Fibroblast of mammary gland (primary cell): Measurements from ENCODE around the gene CCER1.

ENCODE experiments used
- DNase-seq: peaks from one replicate; pipeline ENCODE4 v3.0.0-alpha.2; 2010; ENCODE audit warnings: low read depth
- H3K4me3 ChIP-seq: 2 replicates; pipeline ENCODE4 v1.5.1; 2011; ENCODE audit warnings: low read depth, mild to moderate bottlenecking, low read length, moderate library complexity; ENCODE audit not compliant: control insufficient read depth
- CTCF ChIP-seq: conservative IDR thresholded peaks from 2 replicates; pipeline ENCODE4 v1.5.1; 2011; ENCODE audit warnings: low read depth, low read length, inconsistent platforms; ENCODE audit not compliant: control insufficient read depth, insufficient read depth

The CCER1 gene

DNA sequence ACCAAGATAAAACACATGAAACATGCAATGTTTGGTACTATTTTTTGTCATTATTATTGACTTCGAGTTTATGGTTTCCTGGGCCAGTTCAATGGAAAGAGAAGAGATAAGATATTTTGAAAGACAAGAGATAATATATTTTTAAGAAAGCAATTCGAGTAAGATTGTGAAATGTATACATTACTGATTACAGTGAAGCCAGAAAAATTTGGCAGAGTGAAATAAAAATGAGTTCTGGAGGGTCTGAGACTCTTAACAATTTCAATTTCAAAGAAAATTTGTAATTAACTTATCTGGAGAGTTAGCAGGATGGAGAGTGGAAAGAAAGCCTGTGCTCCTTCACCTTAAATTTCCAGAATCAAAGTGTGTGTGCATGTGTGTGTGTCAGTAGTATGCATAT, 17.3 kb downstream of the CCER1 start:
- no peak for TF ChIP-seq CTCF
- no peak overlapping the region for H3K4me3 ChIP-seq
- no peak for DNase-seq

- no peak overlapping the region for H3K4me3 ChIP-seq
- DNase-seq: no peak
- TF ChIP-seq CTCF: no peak
Observed at GRCh38 chr12:90936230-90937005, 18.6 kb downstream of the CCER1 start.

DNA sequence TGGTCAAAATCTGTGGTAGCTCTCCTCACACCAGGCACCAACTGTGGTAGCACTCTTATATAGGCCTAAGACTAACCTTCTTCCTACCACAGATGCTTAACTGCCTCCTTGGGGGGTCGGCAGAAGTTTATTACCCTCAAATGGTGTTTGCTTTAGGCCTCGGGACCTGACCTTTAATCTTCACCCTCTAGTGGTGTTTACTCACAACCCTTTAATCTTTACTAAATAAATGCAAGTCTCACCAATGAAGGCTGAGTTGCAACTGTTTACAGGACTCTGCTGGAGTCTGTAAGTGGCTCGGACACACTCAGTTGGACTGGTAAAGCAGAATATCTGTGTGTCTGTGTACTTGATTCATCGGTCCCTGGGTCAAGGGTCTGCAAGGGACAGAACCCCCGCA, 29.4 kb downstream of the CCER1 start:
- no peak for DNase-seq
- H3K4me3 ChIP-seq: no peak overlapping the region
- TF ChIP-seq CTCF: no peak

DNA sequence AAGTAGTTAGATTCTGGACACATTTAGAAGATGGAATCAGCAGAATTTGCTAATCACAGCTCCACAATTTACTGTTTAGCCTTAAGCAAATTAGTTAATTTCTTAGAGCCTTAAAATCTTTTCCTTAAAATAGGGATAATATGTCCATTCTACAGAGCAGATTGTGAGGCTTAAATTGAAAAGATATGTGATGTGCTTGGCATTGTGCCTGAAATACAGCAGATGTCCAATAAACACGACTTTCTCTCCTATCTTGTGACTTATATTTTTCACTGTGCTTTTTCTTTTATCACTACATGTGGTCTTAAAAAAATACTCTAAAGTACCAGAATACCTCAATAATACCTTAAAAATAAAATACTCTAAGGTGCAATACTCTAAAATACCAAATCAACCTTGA, 30.6 kb downstream of the CCER1 start:
- TF ChIP-seq CTCF: no peak
- no peak for DNase-seq
- no peak overlapping the region for H3K4me3 ChIP-seq

GRCh38 chr12:90922145-90922627, 32.8 kb downstream of the CCER1 start:
- no peak overlapping the region for H3K4me3 ChIP-seq
- DNase-seq: peak; percentile 68
- no peak for TF ChIP-seq CTCF

DNA sequence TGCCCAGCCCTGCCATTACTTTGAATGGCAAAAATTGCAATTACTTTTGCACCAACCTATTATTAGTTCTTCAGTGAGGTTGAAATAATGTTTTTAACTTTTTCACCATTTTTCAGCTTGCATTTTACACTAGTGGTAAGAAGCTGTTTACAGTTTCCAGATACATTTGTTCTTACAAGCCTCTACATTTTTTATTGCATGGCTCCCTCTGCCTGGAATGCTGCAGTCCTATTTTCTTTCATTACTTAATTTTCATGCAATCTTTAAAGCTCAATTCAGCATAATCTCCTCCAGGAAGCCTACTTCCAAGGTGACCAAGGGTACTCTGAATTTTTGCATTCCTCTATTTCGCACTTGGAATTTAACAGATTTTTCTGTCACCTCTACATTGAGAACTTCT, 33.4 kb downstream of the CCER1 start:
- no peak for DNase-seq
- H3K4me3 ChIP-seq: no peak overlapping the region
- no peak for TF ChIP-seq CTCF
